Stimulated activated naive CD8-positive, alpha-beta T cell treated with anti-CD3 and anti-CD28 coated beads, Interleukin-15, amount 100 ng/mL, for 72 hours (primary cell): Measurements from ENCODE around the gene TTYH1.
A peak's percentile ranks its signal among the peaks of the same experiment; 100 is the strongest.
"Not testable (repeated sequence)": the region's sequence is repeated elsewhere in the genome, so short reads cannot be mapped to it uniquely, and the experiment has no call there.

Experiments used
- ATAC-seq: fragments of 150-1000 bp; cut with Tn5 transposase; 2 replicates; pipeline ENCODE4 v1.10.0; 2021; ENCODE audit warnings: mild to moderate bottlenecking, moderate library complexity
- DNase-seq, 2 donors: peaks; one replicate each; pipeline ENCODE4 v3.0.0; 2021 to 2022
- H3K27ac Mint-ChIP-seq, 2 donors: one replicate each; pipeline ENCODE4 v1.8.0; 2022; ENCODE audit warnings: mild to moderate bottlenecking in 2 of 2, mixed read lengths in 2 of 2, moderate library complexity in 2 of 2
- H3K27me3 Mint-ChIP-seq: one replicate; pipeline ENCODE4 v1.8.0; 2022; ENCODE audit warnings: mixed read lengths
- H3K4me1 Mint-ChIP-seq: one replicate; pipeline ENCODE4 v1.8.0; 2022; ENCODE audit warnings: mild to moderate bottlenecking, mixed read lengths
- H3K4me3 Mint-ChIP-seq, 2 donors: one replicate each; pipeline ENCODE4 v1.8.0; 2022; ENCODE audit warnings: mild to moderate bottlenecking in 2 of 2, mixed read lengths in 2 of 2, moderate library complexity in 1 of 2
- H3K9me3 Mint-ChIP-seq, 2 donors: one replicate each; pipeline ENCODE4 v1.8.0; 2022; ENCODE audit warnings: mixed read lengths in 2 of 2

TTYH1 gene

GRCh38 chr19:54464630-54465425 lies 49.6 kb downstream of the TTYH1 start:
- Mint-ChIP-seq H3K27me3 (peaks cover 23% of the 10 kb centered on the region), H3K4me1 (peaks cover 38% of the 10 kb centered on the region), H3K4me3 (peak overlapping the region; percentile 87 to 92), H3K27ac (peak overlapping the region; percentile 94 to 97), H3K9me3 (no peaks in the 10 kb centered on the region)
- peak; percentile 66 for ATAC-seq
- peak; percentile 84 to 90 for DNase-seq

GRCh38 chr19:54465426-54466109 lies 50.3 kb downstream of the TTYH1 start:
- no peak for DNase-seq
- H3K4me1 Mint-ChIP-seq, result peaks cover 41% of the 10 kb centered on the region
- H3K4me3 Mint-ChIP-seq, result peak overlapping the region; percentile 69 to 70
- no peak for ATAC-seq
- peaks cover 30% of the 10 kb centered on the region for H3K27me3 Mint-ChIP-seq
- H3K27ac Mint-ChIP-seq, result peak overlapping the region in 1 of 2 donors; percentile 33
- no peaks in the 10 kb centered on the region for H3K9me3 Mint-ChIP-seq

- not testable (repeated sequence) for H3K27ac Mint-ChIP-seq, DNase-seq, H3K9me3 Mint-ChIP-seq, ATAC-seq
- Mint-ChIP-seq H3K4me3 (peak overlapping the region; percentile 69 to 70), H3K4me1 (peaks cover 41% of the 10 kb centered on the region), H3K27me3 (peaks cover 36% of the 10 kb centered on the region)
Observed at GRCh38 chr19:54466110-54466480, 50.8 kb downstream of the TTYH1 start.

GRCh38 chr19:54469496-54469934 lies 54.3 kb downstream of the TTYH1 start:
- Mint-ChIP-seq H3K9me3 (no peaks in the 10 kb centered on the region), H3K27ac (no peak overlapping the region), H3K27me3 (peaks cover 60% of the 10 kb centered on the region), H3K4me1 (peaks cover 33% of the 10 kb centered on the region), H3K4me3 (no peak overlapping the region)
- ATAC-seq, result no peak
- DNase-seq, result no peak

- H3K27ac Mint-ChIP-seq, result no peak overlapping the region
- H3K27me3 Mint-ChIP-seq, result peaks cover 60% of the 10 kb centered on the region
- H3K4me1 Mint-ChIP-seq, result peaks cover 30% of the 10 kb centered on the region
- DNase-seq (no peak), ATAC-seq (peak; percentile 20)
- H3K9me3 Mint-ChIP-seq, result no peaks in the 10 kb centered on the region
- peak overlapping the region in 1 of 2 donors; percentile 34 for H3K4me3 Mint-ChIP-seq
Observed at GRCh38 chr19:54470276-54470887, 55.1 kb downstream of the TTYH1 start.

- H3K9me3 Mint-ChIP-seq, result no peaks in the 10 kb centered on the region
- no peak for DNase-seq
- H3K4me3 Mint-ChIP-seq, result peak overlapping the region; percentile 54 to 77
- peak; percentile 60 for ATAC-seq
- peaks cover 30% of the 10 kb centered on the region for H3K4me1 Mint-ChIP-seq
- H3K27me3 Mint-ChIP-seq, result peaks cover 54% of the 10 kb centered on the region
- H3K27ac Mint-ChIP-seq, result peak overlapping the region; percentile 40 to 43
Observed at GRCh38 chr19:54470991-54471782, 55.9 kb downstream of the TTYH1 start.

GRCh38 chr19:54473071-54473891 lies 58.0 kb downstream of the TTYH1 start, which contains the start of gene CDC42EP5:
Gene CDC42EP5, minus strand, starts transcription at chr19:54473296. Its CDS starts 7,749 bp downstream, at chr19:54465547.
- peak; percentile 34 for ATAC-seq
- Mint-ChIP-seq H3K27me3 (peaks cover 75% of the 10 kb centered on the region), H3K4me3 (peak within 1 kb of the TSS in 1 of 2 donors; percentile 5), H3K9me3 (no peaks in the 10 kb centered on the region), H3K27ac (no peak within 1 kb of the TSS), H3K4me1 (peaks cover 30% of the 10 kb centered on the region)
- no peak for DNase-seq

- Mint-ChIP-seq H3K4me1 (peaks cover 30% of the 10 kb centered on the region), H3K27me3 (peaks cover 75% of the 10 kb centered on the region), H3K9me3 (no peaks in the 10 kb centered on the region), H3K4me3 (no peak overlapping the region), H3K27ac (no peak overlapping the region)
- ATAC-seq, result no peak
- no peak for DNase-seq
Observed at GRCh38 chr19:54473892-54474372, 58.7 kb downstream of the TTYH1 start.

GRCh38 chr19:54475706-54476105 lies 60.4 kb downstream of the TTYH1 start:
- peaks cover 72% of the 10 kb centered on the region for H3K27me3 Mint-ChIP-seq
- H3K4me1 Mint-ChIP-seq, result peaks cover 21% of the 10 kb centered on the region
- DNase-seq, result no peak
- H3K9me3 Mint-ChIP-seq, result no peaks in the 10 kb centered on the region
- no peak overlapping the region for H3K4me3 Mint-ChIP-seq
- no peak overlapping the region for H3K27ac Mint-ChIP-seq
- ATAC-seq, result no peak

GRCh38 chr19:54477650-54478049 lies 62.4 kb downstream of the TTYH1 start:
- Mint-ChIP-seq H3K4me3 (no peak overlapping the region), H3K9me3 (no peaks in the 10 kb centered on the region), H3K27me3 (peaks cover 70% of the 10 kb centered on the region), H3K27ac (no peak overlapping the region), H3K4me1 (peaks cover 22% of the 10 kb centered on the region)
- DNase-seq (no peak), ATAC-seq (no peak)

- peaks cover 17% of the 10 kb centered on the region for H3K4me1 Mint-ChIP-seq
- H3K27me3 Mint-ChIP-seq, result peaks cover 60% of the 10 kb centered on the region
- no peak overlapping the region for H3K27ac Mint-ChIP-seq
- no peaks in the 10 kb centered on the region for H3K9me3 Mint-ChIP-seq
- ATAC-seq (no peak), DNase-seq (no peak)
- H3K4me3 Mint-ChIP-seq, result no peak overlapping the region
Observed at GRCh38 chr19:54478677-54479266, 63.5 kb downstream of the TTYH1 start.

- H3K27me3 Mint-ChIP-seq, result peaks cover 66% of the 10 kb centered on the region
- no peak for DNase-seq
- H3K9me3 Mint-ChIP-seq, result no peaks in the 10 kb centered on the region
- peaks cover 17% of the 10 kb centered on the region for H3K4me1 Mint-ChIP-seq
- H3K4me3 Mint-ChIP-seq, result no peak overlapping the region
- H3K27ac Mint-ChIP-seq, result no peak overlapping the region
- no peak for ATAC-seq
Observed at GRCh38 chr19:54480051-54480450, 64.8 kb downstream of the TTYH1 start.

- Mint-ChIP-seq H3K9me3 (no peaks in the 10 kb centered on the region), H3K27me3 (peaks cover 74% of the 10 kb centered on the region), H3K4me1 (peaks cover 17% of the 10 kb centered on the region), H3K4me3 (no peak overlapping the region), H3K27ac (no peak overlapping the region)
- ATAC-seq, result no peak
- peak in 1 of 2 donors; percentile 46 for DNase-seq
Observed at GRCh38 chr19:54481326-54481930, 66.2 kb downstream of the TTYH1 start.

- peaks cover 17% of the 10 kb centered on the region for H3K4me1 Mint-ChIP-seq
- no peak overlapping the region for H3K27ac Mint-ChIP-seq
- H3K9me3 Mint-ChIP-seq, result no peaks in the 10 kb centered on the region
- no peak overlapping the region for H3K4me3 Mint-ChIP-seq
- H3K27me3 Mint-ChIP-seq, result peaks cover 60% of the 10 kb centered on the region
- DNase-seq (no peak), ATAC-seq (no peak)
Observed at GRCh38 chr19:54482889-54483288, 67.6 kb downstream of the TTYH1 start.
